Neutrophil (primary cell): ENCODE measurements around the gene ANKRD44.
A peak's percentile ranks its signal among the peaks of the same experiment; 100 is the strongest.

ENCODE experiments used
- H3K27ac ChIP-seq: fragments of 200-600 bp; sonication (generic); 2 replicates; pipeline ENCODE4 v1.5.1; 2016; ENCODE audit warnings: mild to moderate bottlenecking, moderate library complexity
- H3K27me3 ChIP-seq: fragments of 200-600 bp; sonication (generic); 2 replicates; pipeline ENCODE4 v1.6.0; 2016; ENCODE audit warnings: mild to moderate bottlenecking
- H3K36me3 ChIP-seq: fragments of 200-600 bp; sonication (generic); 2 replicates; pipeline ENCODE4 v1.5.1; 2017
- H3K4me1 ChIP-seq, 2 experiments: fragments of 200-600 bp in 1 of 2; sonication (generic) in 1 of 2; 1 replicate in 1 of 2; 2 replicates in 1 of 2; pipeline versions ENCODE4 v1.5.1 to v1.6.1; 2013 to 2016; ENCODE audit warnings: low read depth in 1 of 2, low read length in 1 of 2, mild to moderate bottlenecking in 1 of 2, moderate library complexity in 1 of 2; ENCODE audit not compliant: control insufficient read depth in 1 of 2, insufficient read depth in 1 of 2
- H3K4me3 ChIP-seq, 2 experiments: fragments of 200-600 bp in 1 of 2; sonication (generic) in 1 of 2; 1 replicate in 1 of 2; 2 replicates in 1 of 2; pipeline ENCODE4 v1.5.1; 2013 to 2016; ENCODE audit warnings: low read depth in 1 of 2, low read length in 1 of 2, mild to moderate bottlenecking in 1 of 2, moderate library complexity in 1 of 2
- H3K9me3 ChIP-seq: fragments of 200-600 bp; sonication (generic); 2 replicates; pipeline ENCODE4 v1.5.1; 2016
- CTCF ChIP-seq: fragments of 200-600 bp; sonication (generic); IDR thresholded peaks from 2 replicates; pipeline ENCODE4 v1.5.1; 2016; ENCODE audit warnings: antibody characterized with exemption

The ANKRD44 gene

DNA sequence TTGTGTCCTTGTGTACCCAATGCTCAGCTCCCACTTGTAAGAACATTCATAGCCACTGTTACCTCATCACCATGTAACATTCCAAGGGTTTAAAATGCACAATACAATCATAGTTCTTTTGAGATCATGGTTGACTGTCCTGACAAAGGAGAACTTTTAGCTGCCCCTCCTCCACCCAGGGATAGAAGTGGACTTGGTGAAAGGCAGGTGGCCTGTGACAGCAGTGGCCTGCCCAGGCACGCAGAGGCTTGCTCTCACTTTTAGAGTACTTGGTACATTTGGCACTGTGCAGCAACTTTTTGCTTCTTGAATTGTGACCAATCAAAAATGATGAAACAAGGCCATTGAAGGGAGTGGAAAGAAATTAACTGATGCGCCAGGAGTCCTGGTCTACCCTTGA lies 108.7 kb downstream of the ANKRD44 start:
- Histone ChIP-seq H3K9me3 (no peaks in the 10 kb centered on the region), H3K27me3 (no peaks in the 10 kb centered on the region), H3K27ac (peak overlapping the region; percentile 88), H3K36me3 (no peaks in the 10 kb centered on the region), H3K4me3 (no peak overlapping the region), H3K4me1 (peaks cover 77 to 80% of the 10 kb centered on the region in 2 experiments)
- TF ChIP-seq CTCF = no peak

DNA sequence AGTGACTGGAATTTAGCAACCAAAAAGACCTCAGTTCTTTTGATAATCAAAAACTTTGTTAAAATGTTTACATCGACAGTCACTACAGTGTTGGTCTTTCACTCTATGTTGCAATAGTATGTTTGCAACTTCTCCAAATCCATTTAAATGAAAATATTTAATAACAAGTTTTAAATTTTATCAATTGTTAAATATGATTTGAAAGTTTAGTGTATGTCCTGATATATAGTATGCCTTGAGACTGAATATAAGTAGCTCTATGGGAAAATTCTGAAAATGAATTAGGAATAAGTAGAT lies 109.9 kb downstream of the ANKRD44 start:
- H3K4me3 ChIP-seq = peak overlapping the region in 1 of 2 experiments; percentile 60
- H3K27ac ChIP-seq = peak overlapping the region; percentile 88
- H3K27me3 ChIP-seq = no peaks in the 10 kb centered on the region
- TF ChIP-seq CTCF = no peak
- no peaks in the 10 kb centered on the region for H3K36me3 ChIP-seq
- H3K4me1 ChIP-seq = peaks cover 77 to 80% of the 10 kb centered on the region in 2 experiments
- H3K9me3 ChIP-seq = no peaks in the 10 kb centered on the region

DNA sequence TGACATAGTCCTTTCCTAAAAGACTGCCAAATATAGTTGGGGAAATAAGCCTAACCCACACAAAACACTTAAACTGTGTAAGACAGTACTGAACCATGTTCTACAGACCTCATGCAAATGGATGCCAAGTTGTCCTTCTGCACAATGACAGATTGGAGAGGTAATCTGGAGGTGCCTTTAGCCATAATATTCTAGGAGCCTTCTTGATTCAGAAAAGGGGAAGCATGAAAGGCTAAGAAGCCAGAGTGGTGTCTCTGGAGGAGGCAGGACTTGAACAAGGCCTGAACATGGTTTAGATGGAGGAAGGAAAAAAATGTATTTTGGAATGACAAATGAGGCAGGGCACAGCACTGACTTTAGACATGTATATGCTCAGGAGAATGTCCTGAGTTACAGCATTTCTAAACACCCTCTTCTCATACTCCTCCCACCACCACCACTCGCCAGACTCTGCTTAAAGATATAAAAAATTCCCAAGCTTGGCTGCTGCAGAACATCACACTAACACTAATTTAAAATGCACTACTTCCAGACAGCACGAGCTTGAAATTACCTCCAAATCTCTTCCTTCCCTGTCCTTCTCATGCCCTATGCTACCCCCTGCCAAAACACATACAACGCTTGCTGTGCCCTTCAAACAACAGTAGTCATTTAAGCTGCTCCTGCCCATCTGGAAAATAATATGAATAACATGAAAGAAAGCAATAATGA lies 110.4 kb downstream of the ANKRD44 start:
- no peaks in the 10 kb centered on the region for H3K36me3 ChIP-seq
- no peaks in the 10 kb centered on the region for H3K27me3 ChIP-seq
- H3K27ac ChIP-seq = peak overlapping the region; percentile 88
- H3K4me1 ChIP-seq = peaks cover 77 to 80% of the 10 kb centered on the region in 2 experiments
- TF ChIP-seq CTCF = no peak
- no peaks in the 10 kb centered on the region for H3K9me3 ChIP-seq
- H3K4me3 ChIP-seq = peak overlapping the region; percentile 33 to 60

DNA sequence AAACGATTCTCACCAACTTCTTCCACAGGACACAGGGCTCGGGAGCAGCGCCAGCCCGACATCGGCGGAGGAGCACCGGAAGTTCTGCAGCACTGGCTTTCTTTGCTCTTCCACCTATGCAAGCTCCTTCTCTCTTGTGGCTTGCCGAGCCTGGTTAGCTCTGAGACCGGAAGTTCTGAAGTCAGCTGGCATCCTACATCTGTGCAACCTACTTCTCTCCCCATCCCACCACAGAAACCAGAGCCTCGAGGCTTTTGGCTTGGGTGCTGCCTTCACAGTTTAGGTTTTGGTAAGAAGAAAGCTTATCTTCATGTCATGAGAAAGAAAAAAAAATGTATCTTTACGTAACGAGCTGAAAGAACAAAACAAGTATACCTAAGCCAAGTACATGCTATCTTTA lies 111.7 kb downstream of the ANKRD44 start:
- Histone ChIP-seq H3K4me1 (peaks cover 74 to 76% of the 10 kb centered on the region in 2 experiments), H3K9me3 (no peaks in the 10 kb centered on the region), H3K27ac (peak overlapping the region; percentile 88), H3K27me3 (no peaks in the 10 kb centered on the region), H3K36me3 (no peaks in the 10 kb centered on the region), H3K4me3 (peak overlapping the region; percentile 60 to 63)
- no peak for TF ChIP-seq CTCF

DNA sequence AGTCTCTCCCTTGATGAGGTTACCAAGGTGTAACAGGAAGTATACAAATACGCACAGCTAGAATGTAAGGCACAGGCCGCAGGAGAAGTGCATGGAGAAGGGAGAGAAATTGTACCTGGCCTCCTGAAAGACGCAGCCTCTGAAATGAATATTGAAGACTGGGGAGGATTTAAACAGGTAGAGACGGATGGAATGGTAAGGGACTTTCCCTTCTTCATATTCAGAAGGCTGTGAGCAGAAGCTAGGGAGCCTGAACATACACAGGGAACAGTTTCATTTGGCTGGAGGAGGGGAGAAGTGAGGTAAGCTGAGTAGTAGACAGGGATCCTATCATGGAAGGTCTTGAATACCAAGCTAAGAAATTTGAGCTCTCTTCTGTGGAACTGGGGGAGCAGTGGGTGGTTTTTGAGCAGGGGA lies 112.7 kb downstream of the ANKRD44 start:
- peaks cover 73 to 74% of the 10 kb centered on the region in 2 experiments for H3K4me1 ChIP-seq
- no peaks in the 10 kb centered on the region for H3K36me3 ChIP-seq
- peak overlapping the region; percentile 88 for H3K27ac ChIP-seq
- no peaks in the 10 kb centered on the region for H3K9me3 ChIP-seq
- no peak for TF ChIP-seq CTCF
- peak overlapping the region; percentile 60 to 63 for H3K4me3 ChIP-seq
- H3K27me3 ChIP-seq = no peaks in the 10 kb centered on the region
